Loucy (cell line): ENCODE results near the gene MOSPD2.

Source experiments
- EZH2phosphoT487 ChIP-seq: fragments of 200-600 bp; IDR thresholded peaks from 2 replicates; pipeline ENCODE4 v1.6.1; 2018; ENCODE audit warnings: antibody characterized with exemption, mild to moderate bottlenecking, moderate library complexity, borderline replicate concordance
- TF ChIP-seq, protein P1 (sequence below): fragments of 200-600 bp; sonication (generic); conservative IDR thresholded peaks from 2 replicates; pipeline ENCODE4 v1.5.1; 2014; ENCODE audit warnings: mild to moderate bottlenecking, antibody characterized with exemption, low read length

DNA sequence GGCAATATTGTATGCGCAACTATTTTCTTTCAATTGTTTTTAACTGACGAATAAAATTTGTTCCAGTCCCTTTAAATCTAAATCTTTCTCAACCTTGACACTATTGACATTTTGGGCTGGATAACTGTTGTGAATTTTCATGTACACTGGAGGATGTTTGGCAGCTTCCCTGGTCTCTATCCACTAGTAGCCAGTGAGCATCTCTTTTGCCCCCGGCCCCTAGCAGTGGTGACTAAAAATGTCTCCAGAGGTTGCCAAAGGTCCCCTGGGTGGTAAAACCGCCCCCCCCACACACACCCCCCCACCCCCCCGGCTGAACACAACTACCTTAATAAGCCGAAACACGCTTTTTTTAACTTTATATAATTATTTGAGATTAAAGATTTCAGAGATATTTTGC is 866 bp upstream of the MOSPD2 start:
- TF ChIP-seq, protein P1, sequence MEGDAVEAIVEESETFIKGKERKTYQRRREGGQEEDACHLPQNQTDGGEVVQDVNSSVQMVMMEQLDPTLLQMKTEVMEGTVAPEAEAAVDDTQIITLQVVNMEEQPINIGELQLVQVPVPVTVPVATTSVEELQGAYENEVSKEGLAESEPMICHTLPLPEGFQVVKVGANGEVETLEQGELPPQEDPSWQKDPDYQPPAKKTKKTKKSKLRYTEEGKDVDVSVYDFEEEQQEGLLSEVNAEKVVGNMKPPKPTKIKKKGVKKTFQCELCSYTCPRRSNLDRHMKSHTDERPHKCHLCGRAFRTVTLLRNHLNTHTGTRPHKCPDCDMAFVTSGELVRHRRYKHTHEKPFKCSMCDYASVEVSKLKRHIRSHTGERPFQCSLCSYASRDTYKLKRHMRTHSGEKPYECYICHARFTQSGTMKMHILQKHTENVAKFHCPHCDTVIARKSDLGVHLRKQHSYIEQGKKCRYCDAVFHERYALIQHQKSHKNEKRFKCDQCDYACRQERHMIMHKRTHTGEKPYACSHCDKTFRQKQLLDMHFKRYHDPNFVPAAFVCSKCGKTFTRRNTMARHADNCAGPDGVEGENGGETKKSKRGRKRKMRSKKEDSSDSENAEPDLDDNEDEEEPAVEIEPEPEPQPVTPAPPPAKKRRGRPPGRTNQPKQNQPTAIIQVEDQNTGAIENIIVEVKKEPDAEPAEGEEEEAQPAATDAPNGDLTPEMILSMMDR, result no peak
- no peak for TF ChIP-seq EZH2phosphoT487
